ENCODE measurements around the gene HIVEP3. TPM values are rescaled to one million over a fixed set of nuclear protein-coding genes. Genes with fewer than 3 reads are reported as not detected.
A peak's percentile ranks its signal among the peaks of the same experiment; 100 is the strongest.

The HIVEP3 gene
- total RNA-seq (2016; rRNA removed; fragmentation: Illumina TruSeq; extraction: Trizol) (not detected in 2 replicates), polyA plus RNA-seq (2011; rRNA removed) (0.01 and 0.05 TPM in 2 replicates), polyA minus RNA-seq (2011; rRNA and poly(A)+ RNA removed; ENCODE audit: low replicate concordance) (0.70 TPM in 1 of 2 replicates, not detected in the other), Bru-seq, nascent RNA (percentile 10 among the genes with signal in this experiment), BruChase-seq, experiment 1, labeled RNA remaining after a 6-hour chase (percentile 9 among the genes with signal in this experiment), BruChase-seq, experiment 2, labeled RNA remaining after a 2-hour chase (percentile 12 among the genes with signal in this experiment)
- total RNA-seq (2016; cell fraction: cytosol; rRNA removed; fragmentation: Illumina TruSeq; extraction: Trizol; ENCODE audit: low read depth), result 0.18 TPM in 1 of 2 replicates, not detected in the other
- total RNA-seq (2016; cell fraction: insoluble cytoplasmic fraction; rRNA removed; fragmentation: Illumina TruSeq; extraction: Trizol), result not detected in 2 replicates
- not detected in 2 replicates for total RNA-seq (2016; cell fraction: membrane; rRNA removed; fragmentation: Illumina TruSeq; extraction: Trizol)
- not detected in 2 replicates for total RNA-seq (2016; cell fraction: nucleus; rRNA removed; fragmentation: Illumina TruSeq; extraction: Trizol)
- polyA plus RNA-seq (2011; cell fraction: cytosol; rRNA removed), result 0.01 and 0.03 TPM in 2 replicates
- not detected in 2 replicates for polyA plus RNA-seq (2011; cell fraction: nucleus; rRNA removed)
- 0.01 TPM in 1 of 2 replicates, not detected in the other for polyA plus RNA-seq (2012)
- 0.11 and 0.15 TPM in 2 replicates for polyA plus RNA-seq (2016; cell fraction: cytosol; fragmentation: Illumina TruSeq; extraction: Trizol; ENCODE audit: low read depth)
- not detected in 2 replicates for polyA plus RNA-seq (2016; cell fraction: insoluble cytoplasmic fraction; fragmentation: Illumina TruSeq; extraction: Trizol; ENCODE audit: low read depth)
- polyA plus RNA-seq (2016; cell fraction: membrane; fragmentation: Illumina TruSeq; extraction: Trizol; ENCODE audit: low read depth), result 0.17 and 0.19 TPM in 2 replicates
- polyA plus RNA-seq (2016; cell fraction: nucleus; fragmentation: Illumina TruSeq; extraction: Trizol; ENCODE audit: insufficient read depth, low read depth), result not detected in 2 replicates
- polyA minus RNA-seq (2011; cell fraction: cytosol; rRNA and poly(A)+ RNA removed), result 0.49 TPM in 1 of 2 replicates, not detected in the other
- not detected in 2 replicates for polyA minus RNA-seq (2011; cell fraction: nucleus; rRNA and poly(A)+ RNA removed)
- long read RNA-seq, experiment 1, result 0 reads
- long read RNA-seq, experiment 2, result 0 reads

DNA sequence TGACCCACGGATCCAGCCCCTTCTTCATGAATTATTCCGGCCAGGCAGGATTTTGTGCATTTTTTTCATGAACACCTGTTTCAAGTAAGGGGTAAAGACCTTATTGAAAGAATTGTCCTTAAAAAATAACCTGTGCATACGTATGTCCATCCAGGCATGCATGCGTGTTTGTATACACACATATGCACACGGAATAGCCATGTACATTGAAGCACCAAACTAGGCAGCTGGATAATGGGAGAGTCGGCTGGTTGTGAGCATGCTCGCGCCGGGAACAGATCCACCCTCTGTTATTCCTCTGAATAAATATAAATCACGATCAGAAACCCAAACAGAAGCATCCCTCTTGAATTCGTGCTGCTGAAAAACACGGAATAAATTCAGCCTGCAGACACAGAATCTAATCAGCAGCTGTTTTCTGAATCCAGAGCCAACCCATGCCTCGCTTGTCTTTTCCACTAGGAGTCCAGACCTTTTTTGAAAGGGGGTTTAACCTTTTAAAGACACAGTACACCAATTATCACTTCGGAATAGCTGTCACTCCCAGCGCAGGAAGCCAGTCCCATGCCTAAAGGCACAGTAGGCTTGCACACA lies at the start of gene HIVEP3:
HIVEP3 (minus strand) TSS at position 473 of the 594 bp plus-strand sequence.
- POLR2A ChIA-PET, result no interaction called here
- WGBS (ENCODE audit: low lambda C conversion rate), result 15% methylated on average over 15 of the region's 15 CpGs

DNA sequence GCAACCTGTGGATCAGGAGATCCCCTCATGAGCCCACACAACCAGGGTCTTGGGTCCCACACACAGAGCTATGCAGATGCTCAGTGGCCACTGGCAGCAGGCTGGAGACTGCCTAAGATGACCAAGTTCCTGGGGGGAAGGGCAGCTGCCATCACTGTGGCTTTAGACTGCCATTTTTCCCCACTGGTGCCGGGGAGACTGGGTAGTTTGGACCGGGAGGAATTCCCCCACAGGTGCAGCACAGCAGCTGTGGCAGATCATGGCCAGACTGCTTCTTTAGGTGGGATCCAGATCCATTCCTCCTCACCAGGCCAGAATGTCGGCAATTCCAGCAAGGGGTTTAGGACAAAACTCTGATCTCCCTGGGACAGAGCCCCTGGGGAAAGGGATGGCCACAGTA lies 45.7 kb upstream of the HIVEP3 start:
- no peak overlapping the region for H3K27ac ChIP-seq (ENCODE audit: extremely low read length, insufficient read depth, low read length)
- no peak overlapping the region for H3K4me2 ChIP-seq (ENCODE audit: low read depth, low read length)
- WGBS (ENCODE audit: low lambda C conversion rate), result no CpG with 5 or more reads among the region's 3 CpGs
- ChIA-PET POLR2A (no interaction called here), CTCF (ENCODE audit: low intra/inter-chr PET ratio, low total read pairs) (no interaction called here)
- H3K9me3 ChIP-seq (ENCODE audit: low read length), result no peaks in the 10 kb centered on the region
- no peak overlapping the region for H3K4me3 ChIP-seq (replicated peaks in 1 of 3; ENCODE audit: insufficient read depth in 1 of 3, low read depth in 2 of 3, low read length in 3 of 3)
- FAIRE-seq (no peak), DNase-seq (ENCODE audit: low spot score) (no peak), ATAC-seq (no peak)
- in situ Hi-C loops (cut with HindIII; ENCODE audit: extremely low pct_ligation_motif_present, low pct_unique_long_range_greater_than_20kb), result no loop called here
- intact Hi-C loops (cut with micrococcal nuclease; ENCODE audit: unreplicated experiment), result no loop called here
- H3K79me2 ChIP-seq (ENCODE audit: insufficient read depth, low read length), result no peaks in the 10 kb centered on the region
- no TSS peak for BruUV-seq (replicated peaks)
- H4K20me1 ChIP-seq (ENCODE audit: insufficient read depth, low read length), result no peaks in the 10 kb centered on the region
- H2AFZ ChIP-seq (ENCODE audit: low read length), result no peak overlapping the region
- no peaks in the 10 kb centered on the region for H3K36me3 ChIP-seq (replicated peaks in 1 of 2; ENCODE audit: control insufficient read depth in 1 of 2, insufficient read depth in 2 of 2, low read length in 2 of 2)
- no peak overlapping the region for H3K9ac ChIP-seq (ENCODE audit: insufficient read depth, low read depth, low read length)
- no peaks in the 10 kb centered on the region for H3K27me3 ChIP-seq (ENCODE audit: control insufficient read depth in 1 of 2, insufficient read depth in 2 of 2, low read length in 2 of 2)
- H3K4me1 ChIP-seq (ENCODE audit: insufficient read depth, low read length), result no peaks in the 10 kb centered on the region
- TF ChIP-seq SNAPC5 (CRISPR knock-in tag; IDR thresholded peaks at IDR 0.05; ENCODE audit: borderline replicate concordance) (no peak), ZNF3 (CRISPR knock-in tag; IDR thresholded peaks at IDR 0.05) (no peak), ZEB1 (IDR thresholded peaks at IDR 0.05; ENCODE audit: insufficient replicate concordance, low read depth) (no peak), SETDB1 (CRISPR knock-in tag; IDR thresholded peaks at IDR 0.05; ENCODE audit: borderline replicate concordance) (no peak), HMGA1 (CRISPR knock-in tag; conservative IDR thresholded peaks at IDR 0.05) (no peak), ZNF816 (CRISPR knock-in tag; IDR thresholded peaks at IDR 0.05; ENCODE audit: borderline replicate concordance) (no peak), RORA (CRISPR knock-in tag; IDR thresholded peaks at IDR 0.05) (no peak), TCF7 (IDR thresholded peaks at IDR 0.05; ENCODE audit: low read depth) (no peak), POLR2G (IDR thresholded peaks at IDR 0.05; ENCODE audit: low read depth, low read length) (no peak), KAT2B (IDR thresholded peaks at IDR 0.05; ENCODE audit: borderline replicate concordance, low read depth, low read length) (no peak), TOPORS (CRISPR knock-in tag; IDR thresholded peaks at IDR 0.05) (no peak)

More for the DNA sequence above, at the start of gene HIVEP3:
- in situ Hi-C loops (cut with HindIII; ENCODE audit: extremely low pct_ligation_motif_present, low pct_unique_long_range_greater_than_20kb), result loop anchor here (10.0 kb wide), 1 partner anchor 56 kb away; no protein-coding TSS in a partner anchor
- TF ChIP-seq EZH2 (conservative IDR thresholded peaks at IDR 0.05; ENCODE audit: low read depth, low read length) (0 out of 2 replicates have a peak, but pooled peaks have one; percentile 32), IKZF4 (CRISPR knock-in tag; IDR thresholded peaks at IDR 0.05; ENCODE audit: borderline replicate concordance, low read depth, not compliant biosample characterization) (no peak)
- Histone ChIP-seq H4K20me1 (ENCODE audit: insufficient read depth, low read length) (no peaks in the 10 kb centered on the region), H3K9ac (ENCODE audit: insufficient read depth, low read depth, low read length) (no peak within 1 kb of the TSS), H3K4me1 (ENCODE audit: insufficient read depth, low read length) (no peaks in the 10 kb centered on the region), H3K36me3 (replicated peaks in 1 of 2; ENCODE audit: control insufficient read depth in 1 of 2, insufficient read depth in 2 of 2, low read length in 2 of 2) (no peaks in the 10 kb centered on the region), H3K4me3 (replicated peaks in 1 of 3; ENCODE audit: insufficient read depth in 1 of 3, low read depth in 2 of 3, low read length in 3 of 3) (no peak within 1 kb of the TSS; a peak in 2 of 6 replicates), H3K27ac (ENCODE audit: extremely low read length, insufficient read depth, low read length) (no peak within 1 kb of the TSS), H3K27me3 (ENCODE audit: control insufficient read depth in 1 of 2, insufficient read depth in 2 of 2, low read length in 2 of 2) (peaks cover 1 to 19% of the 10 kb centered on the region in 2 experiments; a peak in 4 of 5 replicates), H3K9me3 (ENCODE audit: low read length) (no peaks in the 10 kb centered on the region), H3K4me2 (ENCODE audit: low read depth, low read length) (peak within 1 kb of the TSS; percentile 5), H2AFZ (ENCODE audit: low read length) (no peak within 1 kb of the TSS), H3K79me2 (ENCODE audit: insufficient read depth, low read length) (no peaks in the 10 kb centered on the region)
- FAIRE-seq (no peak), DNase-seq (ENCODE audit: low spot score) (no peak), ATAC-seq (no peak)
- CTCF ChIA-PET (ENCODE audit: low intra/inter-chr PET ratio, low total read pairs), result no interaction called here
- intact Hi-C loops (cut with micrococcal nuclease; ENCODE audit: unreplicated experiment), result no loop called here
- no TSS peak for BruUV-seq (replicated peaks)

Measured in HepG2 (cell line).